T-helper 1 cell (primary cell): Measurements from ENCODE around the gene CCDC78.
A peak's percentile ranks its signal among the peaks of the same experiment; 100 is the strongest.
"Not testable (repeated sequence)": the region's sequence is repeated elsewhere in the genome, so short reads cannot be mapped to it uniquely, and the experiment has no call there.

Experiments used
- DNase-seq, 5 donors: peaks; one replicate each; pipeline ENCODE4 v3.0.0-alpha.2; 2012 to 2020

Gene CCDC78

GRCh38 chr16:760545-761343 lies 34.5 kb upstream of the CCDC78 start, which contains the start of gene MSLN:
MSLN (plus strand) TSS chr16:760734; CDS start chr16:762681, 1,947 bp downstream.
- no peak for DNase-seq

DNA sequence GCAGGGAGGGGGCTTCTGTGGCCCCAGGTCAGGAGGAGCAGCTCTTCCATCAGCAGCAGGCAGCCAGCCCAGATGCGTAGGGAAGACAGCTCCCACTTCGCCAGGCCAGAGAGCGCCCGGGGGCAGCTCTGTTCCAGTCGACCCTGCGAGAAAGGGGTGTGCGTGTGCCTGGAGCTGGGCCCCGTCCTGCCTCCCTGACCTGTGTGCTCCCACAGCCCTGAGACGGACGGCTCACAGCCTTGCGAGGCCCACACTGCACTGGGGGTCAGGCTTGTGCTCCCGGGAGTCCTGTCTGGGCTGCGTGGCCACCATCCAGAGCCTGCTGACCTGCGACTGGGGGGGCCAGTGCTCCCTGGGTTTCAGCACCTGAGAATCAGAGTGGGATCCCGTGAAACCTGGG lies 33.8 kb upstream of the CCDC78 start:
- no peak for DNase-seq

- DNase-seq: no peak
Measured at GRCh38 chr16:759110-759910, 33.1 kb upstream of the CCDC78 start.

DNA sequence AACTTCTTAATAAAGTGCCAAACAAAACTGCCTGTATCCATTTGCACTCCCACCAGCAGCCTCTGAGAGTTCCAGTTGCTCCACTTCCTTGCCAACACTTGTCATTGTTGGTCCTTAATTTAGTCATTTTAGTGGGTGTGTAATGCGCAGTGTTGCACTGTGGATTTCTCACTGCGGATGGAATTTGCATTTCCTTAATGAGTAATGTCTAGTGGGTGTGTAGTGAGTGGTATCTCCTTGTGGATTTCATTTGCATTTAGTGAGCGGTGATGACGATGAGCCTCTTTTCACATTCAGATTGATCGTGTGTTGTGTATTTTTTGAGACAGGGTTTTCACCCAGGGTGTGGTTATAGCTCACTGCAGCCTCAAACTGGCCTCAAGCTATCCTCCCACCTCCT lies 30.2 kb upstream of the CCDC78 start:
- no peak for DNase-seq

- DNase-seq: no peak
Measured at GRCh38 chr16:754656-755055, 28.4 kb upstream of the CCDC78 start.

DNA sequence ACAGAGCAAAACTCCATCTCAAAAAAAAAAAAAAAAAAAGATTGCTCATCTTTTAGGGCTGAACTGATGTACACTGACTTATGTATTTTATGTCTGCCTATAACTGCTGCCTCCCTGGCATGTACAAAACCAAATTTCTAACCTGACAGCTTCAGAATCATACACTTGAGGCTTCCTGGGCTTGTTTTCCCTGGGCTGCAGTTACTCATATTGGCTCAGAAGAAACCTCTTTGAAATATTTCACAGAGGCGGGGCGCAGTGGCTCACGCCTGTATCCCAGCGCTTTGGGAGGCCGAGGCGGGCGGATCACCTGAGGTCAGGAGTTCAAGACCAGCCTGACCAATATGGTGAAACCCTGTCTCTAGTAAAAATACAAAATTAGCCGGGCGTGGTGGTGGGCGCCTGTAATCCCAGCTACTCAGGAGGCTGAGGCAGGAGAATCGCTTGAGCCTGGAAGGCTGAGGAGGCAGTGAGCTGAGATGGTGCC lies 27.9 kb upstream of the CCDC78 start:
- DNase-seq: not testable (repeated sequence)

- no peak for DNase-seq
Measured at GRCh38 chr16:752007-752312, 25.7 kb upstream of the CCDC78 start.

GRCh38 chr16:751152-752006 lies 25.1 kb upstream of the CCDC78 start:
- DNase-seq: no peak

- DNase-seq: no peak
Measured at GRCh38 chr16:750485-750884, 24.2 kb upstream of the CCDC78 start.

GRCh38 chr16:749010-749409 lies 22.8 kb upstream of the CCDC78 start:
- DNase-seq: no peak

GRCh38 chr16:747978-748746 lies 21.9 kb upstream of the CCDC78 start:
- DNase-seq: no peak

GRCh38 chr16:746637-747036 lies 20.4 kb upstream of the CCDC78 start:
- no peak for DNase-seq

DNA sequence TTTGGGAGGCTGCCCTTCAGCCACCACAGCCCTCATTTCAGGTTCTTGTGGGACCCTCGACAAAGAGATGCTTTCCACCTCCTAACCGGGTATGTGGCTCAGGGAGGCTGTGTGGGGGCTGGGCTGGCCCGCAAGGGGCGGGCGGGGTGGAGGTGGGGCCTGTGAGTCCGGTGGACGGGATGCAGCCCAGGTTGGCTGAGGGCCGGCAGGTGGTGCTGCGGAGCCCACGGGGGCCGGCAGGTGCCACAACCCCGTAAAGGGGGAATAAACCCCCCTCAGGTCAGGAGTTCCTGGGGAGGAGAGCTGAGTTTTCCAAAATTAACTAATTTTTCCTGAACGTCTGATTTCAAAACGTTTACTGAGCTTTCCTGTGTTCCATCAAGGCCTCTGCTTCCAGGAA lies 19.5 kb upstream of the CCDC78 start:
- DNase-seq: no peak

DNA sequence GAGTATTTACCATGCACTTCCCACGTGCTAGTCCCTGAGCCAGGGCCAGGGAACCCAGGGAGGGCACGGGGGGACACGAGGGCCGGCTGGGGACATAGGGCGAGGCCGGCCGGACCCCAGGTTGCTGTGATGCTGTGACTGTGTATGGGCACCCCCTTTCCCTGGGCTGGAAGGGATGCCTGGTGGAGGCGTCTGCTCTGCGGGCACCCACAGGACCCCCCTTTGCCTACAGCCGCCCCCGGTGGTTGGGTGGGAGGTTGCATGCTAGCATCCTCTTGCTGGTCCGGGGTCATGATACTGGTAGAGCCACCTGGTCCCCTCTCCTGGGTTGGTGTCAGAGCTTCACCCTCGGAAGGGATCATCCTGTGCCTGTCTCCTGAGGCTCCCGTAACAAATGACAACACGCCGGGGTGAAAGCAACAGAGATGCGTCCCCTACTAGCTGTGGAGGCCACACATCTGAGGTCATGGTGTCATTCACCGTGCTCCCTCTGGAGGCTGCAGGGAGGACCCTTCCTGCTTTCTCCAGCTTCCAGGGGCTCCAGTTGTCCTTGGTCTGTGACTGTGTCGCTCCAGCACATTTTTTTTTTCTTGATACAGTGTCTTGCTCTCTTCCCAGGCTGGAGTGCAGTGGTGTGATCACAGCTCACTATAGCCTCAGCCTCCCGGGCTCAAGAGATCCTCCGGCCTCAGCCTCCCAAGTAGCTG lies 17.7 kb upstream of the CCDC78 start:
- no peak for DNase-seq

- DNase-seq: not testable (repeated sequence)
Measured at GRCh38 chr16:742894-743293, 16.7 kb upstream of the CCDC78 start.

- no peak for DNase-seq
Measured at GRCh38 chr16:741986-742629, 15.9 kb upstream of the CCDC78 start.

GRCh38 chr16:740764-741505 lies 14.7 kb upstream of the CCDC78 start, which contains the start of gene CIAO3:
CIAO3 (minus strand) TSS chr16:740997; CDS start chr16:740985, 12 bp downstream.
- peak; percentile 78 to 90 (median 89) for DNase-seq

DNA sequence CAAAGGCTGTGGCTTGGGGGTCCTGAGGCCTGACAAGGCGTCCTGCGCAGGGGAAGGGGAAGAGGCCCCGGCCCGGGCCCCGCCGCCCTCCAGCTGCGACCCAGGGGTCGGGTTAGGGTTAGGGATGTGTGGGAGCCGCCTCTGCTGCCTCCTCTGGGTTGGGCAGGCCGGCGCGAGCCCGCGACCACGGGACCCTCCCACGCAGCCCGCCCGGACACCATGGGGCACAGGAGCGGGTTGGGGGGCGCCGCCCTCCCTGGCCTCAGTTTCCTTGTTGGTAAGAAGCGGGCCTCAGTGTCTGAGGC lies 14.2 kb upstream of the CCDC78 start:
- DNase-seq: no peak

GRCh38 chr16:739560-740458 lies 13.6 kb upstream of the CCDC78 start:
- no peak for DNase-seq
